HG03571 (cell line): ENCODE results near the gene RERE.

Experiments
- ATAC-seq: cut with Tn5 transposase; IDR thresholded peaks from one replicate; pipeline ENCODE4 v1.9.1; 2021; ENCODE audit not compliant: unreplicated experiment

Gene RERE

GRCh38 chr1:8434101-8434500, 383.3 kb downstream of the RERE start:
- ATAC-seq = no peak

DNA sequence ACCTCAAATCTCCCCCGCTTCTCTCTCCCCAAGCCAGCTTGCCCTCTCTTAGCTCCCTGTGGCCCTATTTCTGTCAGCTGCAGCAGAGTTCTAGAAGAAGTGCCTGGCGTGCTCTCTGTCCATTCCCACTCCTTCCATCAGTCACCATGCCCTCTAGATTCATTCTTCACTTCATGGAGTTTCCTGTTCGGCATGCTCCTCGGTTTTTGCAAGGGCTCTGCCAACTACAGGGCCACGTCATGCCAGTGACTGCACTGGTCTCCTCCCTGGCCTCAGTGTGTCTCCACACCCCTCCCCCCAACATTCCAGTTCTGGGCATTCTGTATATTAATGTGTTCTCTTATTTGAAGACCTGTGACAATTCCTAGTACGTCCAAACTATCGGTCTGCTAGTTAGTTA, 385.7 kb downstream of the RERE start:
- ATAC-seq = no peak

- no peak for ATAC-seq
These were observed 386.4 kb downstream of the RERE start for GRCh38 chr1:8431019-8431418.

DNA sequence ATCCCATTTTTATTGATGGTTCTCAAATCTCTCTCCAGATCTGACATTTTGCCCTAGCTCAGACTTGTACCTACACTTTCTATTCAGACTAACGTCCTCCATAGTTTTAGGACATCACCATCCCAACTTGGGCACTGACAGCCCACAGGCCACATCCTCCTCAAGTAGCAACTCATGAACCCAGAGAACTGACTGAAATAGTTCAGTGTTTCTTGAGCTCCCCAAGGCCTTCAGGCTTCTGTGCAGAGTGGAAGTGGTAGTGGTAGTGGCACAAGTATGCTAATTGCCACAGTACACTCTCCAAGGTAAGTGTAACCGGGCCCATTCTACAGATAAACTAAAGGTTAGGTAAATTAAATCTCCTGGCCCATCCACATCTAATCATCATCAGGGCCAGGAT, 387.0 kb downstream of the RERE start:
- ATAC-seq = no peak

DNA sequence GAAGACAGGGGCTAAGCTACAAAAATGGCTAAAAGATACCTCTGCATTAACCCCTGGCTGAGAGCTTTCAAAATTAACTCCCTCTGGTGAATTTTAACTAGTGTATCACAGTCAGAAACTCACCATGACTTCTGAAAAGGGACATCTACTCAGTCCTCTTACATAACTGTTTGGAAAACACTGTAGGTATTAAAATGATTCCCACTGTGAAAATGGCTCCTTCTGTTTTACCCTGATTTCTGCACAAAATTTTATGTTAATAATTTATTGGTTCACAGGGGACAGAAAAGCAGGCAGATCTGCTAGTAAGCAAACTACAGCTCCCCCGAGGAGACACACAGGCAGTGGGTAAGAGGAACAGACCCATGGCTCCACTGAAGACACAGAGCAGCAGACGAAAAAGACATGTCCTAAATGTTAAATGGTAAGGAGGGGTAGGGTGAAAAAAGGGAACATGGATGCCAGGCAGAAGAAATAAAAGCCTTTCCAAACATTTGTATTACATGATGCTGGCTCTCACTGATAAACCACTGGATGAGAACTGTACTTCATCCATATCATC, 387.8 kb downstream of the RERE start:
- ATAC-seq = no peak

- ATAC-seq = no peak
These were observed 389.0 kb downstream of the RERE start for GRCh38 chr1:8428441-8428840.

DNA sequence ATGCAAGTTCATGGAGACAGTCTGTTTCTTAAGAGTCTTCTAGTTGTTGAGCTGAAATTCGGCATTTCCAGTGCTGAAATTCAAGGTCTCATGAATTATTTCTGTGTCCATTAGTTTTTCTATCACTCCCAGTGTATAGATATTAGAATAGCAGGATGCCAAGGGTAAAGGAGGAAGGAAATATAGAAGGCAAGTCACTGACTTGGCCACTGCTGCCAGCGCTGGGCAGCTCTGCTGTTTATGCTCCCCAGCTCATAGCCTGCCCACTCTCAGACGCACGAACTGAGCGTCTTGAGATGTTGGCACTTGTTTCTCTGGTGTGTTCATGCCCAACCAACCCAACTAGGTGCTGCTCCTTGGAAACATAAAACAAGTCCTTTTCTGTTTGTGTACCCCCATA, 389.5 kb downstream of the RERE start:
- no peak for ATAC-seq

DNA sequence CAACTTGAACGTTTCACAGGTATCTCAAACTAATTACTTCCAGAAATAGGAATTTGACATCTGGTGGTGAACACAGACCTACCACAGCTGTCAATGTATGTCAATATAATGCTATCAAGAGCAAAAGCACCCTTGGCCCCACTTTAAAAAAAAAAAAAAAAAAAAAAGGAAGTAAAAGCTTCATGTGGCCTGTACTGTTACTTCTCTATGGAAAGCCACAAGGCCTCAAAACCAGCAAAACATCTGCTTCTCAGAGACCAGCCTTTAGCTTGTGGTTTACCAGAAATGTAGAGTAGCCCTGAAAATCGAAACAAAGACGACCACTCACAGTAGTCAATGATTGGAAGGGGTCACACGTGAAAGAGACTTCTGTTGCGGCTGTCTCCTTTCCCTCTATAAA, 389.9 kb downstream of the RERE start:
- ATAC-seq = peak; percentile 56

GRCh38 chr1:8426996-8427395, 390.4 kb downstream of the RERE start:
- peak; percentile 6 for ATAC-seq

DNA sequence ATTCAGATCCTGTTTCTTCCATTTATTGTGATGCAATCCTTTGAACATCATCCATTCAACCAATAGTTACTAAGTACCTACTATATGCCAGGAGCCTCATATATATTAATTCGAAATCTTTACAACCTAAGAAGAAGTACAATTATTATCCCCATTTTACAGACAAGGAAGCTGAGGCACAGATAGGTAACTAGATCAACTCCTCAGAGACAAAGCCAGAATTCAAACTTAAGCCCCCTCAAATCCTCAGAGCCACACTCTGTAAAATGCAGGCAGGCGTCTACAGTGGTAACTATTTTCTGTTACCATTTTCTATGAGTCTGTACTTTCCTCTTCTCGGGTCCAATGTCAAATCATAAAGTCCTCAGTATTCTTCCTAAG, 391.7 kb downstream of the RERE start:
- ATAC-seq = no peak

- no peak for ATAC-seq
These were observed 392.2 kb downstream of the RERE start for GRCh38 chr1:8425150-8425780.

DNA sequence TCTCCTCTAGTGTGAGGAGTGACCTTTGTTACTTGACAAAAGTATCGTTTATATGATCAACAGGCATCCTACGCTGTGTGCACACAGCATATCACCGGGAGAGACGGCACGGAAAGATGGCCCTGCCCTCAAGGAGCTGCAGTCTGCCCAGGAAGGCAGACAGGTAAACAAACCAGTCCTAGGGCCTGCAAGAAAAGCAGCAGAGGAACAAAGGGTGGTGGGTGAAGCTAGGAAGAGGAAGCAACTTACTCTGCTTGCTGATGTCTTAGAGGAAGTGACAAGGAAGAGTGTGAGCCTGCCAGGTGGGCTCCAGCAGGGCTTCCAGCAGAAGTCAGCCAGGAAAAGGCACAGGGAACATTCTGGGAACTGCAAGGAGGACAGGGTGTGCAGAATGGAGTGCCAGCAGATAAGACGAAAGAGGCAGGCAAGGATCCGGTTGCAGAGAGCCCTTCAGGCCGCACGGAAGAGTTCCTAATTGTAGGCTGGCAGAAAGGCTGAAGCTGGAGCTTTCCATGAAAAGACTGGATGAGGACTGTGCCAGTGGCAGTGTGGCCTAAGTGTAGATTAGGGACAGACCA, 392.8 kb downstream of the RERE start:
- ATAC-seq = no peak

DNA sequence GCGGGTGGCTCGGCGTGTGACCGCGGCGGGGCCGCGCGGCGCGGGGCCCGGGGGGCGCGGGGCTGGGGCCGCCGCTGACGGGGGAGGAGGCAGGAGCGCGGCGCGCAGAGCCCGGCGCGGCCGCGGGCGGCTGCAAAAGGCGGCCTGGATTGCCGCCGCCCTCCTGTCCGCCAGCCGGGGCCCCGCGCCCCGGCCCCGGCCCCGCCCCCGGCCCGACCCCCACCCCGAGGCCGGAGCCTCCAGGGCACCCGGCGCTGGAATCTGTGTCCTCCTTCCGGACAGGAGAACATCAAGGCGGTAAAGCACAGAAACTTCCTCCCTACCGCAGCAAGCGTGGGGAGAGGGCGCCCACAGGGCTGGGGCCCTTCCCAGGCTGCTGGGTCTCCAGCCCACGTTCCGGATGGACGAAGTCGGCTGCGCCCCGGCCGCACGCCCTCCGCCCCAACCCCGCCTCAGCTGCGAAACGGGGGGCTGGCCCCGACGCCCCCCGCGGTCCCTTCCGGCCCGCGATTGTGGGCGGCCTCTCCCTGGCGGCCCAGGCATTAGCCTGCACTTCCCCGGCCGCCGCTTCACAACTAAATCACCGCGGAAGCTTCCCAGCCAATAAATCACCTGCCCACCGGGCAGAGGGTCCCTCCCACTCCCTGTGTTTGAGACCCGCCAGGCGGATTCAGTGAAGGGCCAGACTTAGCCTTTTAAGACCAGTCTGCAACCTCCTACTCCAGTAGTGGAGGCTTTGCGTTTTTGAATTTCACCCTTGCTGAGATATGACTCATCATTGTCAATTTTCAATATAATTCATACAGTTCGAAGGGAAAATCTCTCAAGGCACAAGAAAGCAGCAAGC, 393.5 kb downstream of the RERE start:
- no peak for ATAC-seq

- no peak for ATAC-seq
These were observed 394.2 kb downstream of the RERE start for GRCh38 chr1:8423269-8423691.

- ATAC-seq = no peak
These were observed 394.8 kb downstream of the RERE start for GRCh38 chr1:8422510-8423268.

- no peak for ATAC-seq
These were observed 395.7 kb downstream of the RERE start for GRCh38 chr1:8421721-8422120.

DNA sequence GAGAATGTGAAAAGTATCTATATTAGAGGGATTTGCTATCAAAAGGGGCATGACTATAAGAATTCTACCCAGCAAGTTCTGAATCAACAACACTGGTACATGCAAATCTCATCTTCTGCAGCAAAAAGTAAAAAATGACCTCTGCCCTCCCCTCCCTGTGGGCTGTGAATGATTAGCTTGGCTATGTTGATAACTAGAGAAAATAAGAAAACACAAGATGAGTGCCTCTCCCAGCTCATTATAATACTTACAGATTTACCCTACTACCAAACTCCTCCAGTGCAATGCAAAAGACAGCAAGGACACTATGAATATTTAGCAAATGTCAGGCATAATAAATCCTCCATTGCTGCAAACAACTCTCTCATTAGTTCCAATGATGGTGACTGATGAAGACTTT, 397.1 kb downstream of the RERE start:
- ATAC-seq = no peak

- ATAC-seq = no peak
These were observed 397.6 kb downstream of the RERE start for GRCh38 chr1:8419861-8420260.

GRCh38 chr1:8419172-8419571, 398.3 kb downstream of the RERE start:
- no peak for ATAC-seq

GRCh38 chr1:8418301-8418700, 399.1 kb downstream of the RERE start:
- ATAC-seq = no peak

DNA sequence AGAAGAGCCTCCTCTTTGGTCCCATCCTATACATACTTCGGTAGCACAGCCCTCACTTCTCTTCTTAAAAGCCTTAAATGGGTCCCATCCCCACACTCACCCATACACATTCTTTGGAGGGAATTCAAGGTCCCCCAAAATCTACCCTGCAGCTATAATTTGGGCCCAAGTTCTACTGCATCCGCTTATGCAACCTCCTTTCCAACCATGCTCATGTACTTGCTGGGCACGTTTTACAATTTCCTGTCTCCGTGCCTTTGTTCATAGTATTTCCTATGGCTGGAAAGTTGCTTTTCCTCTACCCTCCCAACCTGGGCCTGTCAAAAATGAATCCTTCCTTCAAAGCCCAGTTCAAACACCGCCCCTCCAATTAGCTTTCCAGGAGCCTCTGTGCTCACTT, 399.8 kb downstream of the RERE start:
- ATAC-seq = no peak
